Keratinocyte (primary cell): ENCODE measurements around the gene PAQR7. TPM values are rescaled to one million over a fixed set of nuclear protein-coding genes. Genes with fewer than 3 reads are reported as not detected.
A peak's percentile ranks its signal among the peaks of the same experiment; 100 is the strongest.

Experiments
- DNase-seq: peaks from one replicate; pipeline ENCODE4 v3.0.0-alpha.2; 2011; ENCODE audit warnings: low read depth, missing footprints, low spot score
- FAIRE-seq: peaks from 2 replicates; lab custom pipeline; 2011; peaks lifted over from hg19 to GRCh38; lab: Jason Lieb, UNC
- H2AFZ ChIP-seq: 2 replicates; pipeline ENCODE4 v1.6.0; 2012; ENCODE audit warnings: low read length, control low read depth, inconsistent platforms; ENCODE audit not compliant: control insufficient read depth
- H3K27ac ChIP-seq: 2 replicates; pipeline ENCODE4 v1.5.1; 2011; ENCODE audit warnings: low read length; ENCODE audit not compliant: control insufficient read depth, insufficient read depth
- H3K27me3 ChIP-seq: 3 replicates; pipeline ENCODE4 v1.6.0; 2011; ENCODE audit warnings: low read length; ENCODE audit not compliant: control insufficient read depth, insufficient read depth; ENCODE audit errors: extremely low read depth
- H3K36me3 ChIP-seq, 2 experiments: 2 replicates in 1 of 2; 3 replicates in 1 of 2; pipeline ENCODE4 v1.5.1; 2011; ENCODE audit warnings: low read length in 2 of 2, mild to moderate bottlenecking in 1 of 2; ENCODE audit not compliant: control insufficient read depth in 2 of 2, insufficient read depth in 2 of 2; ENCODE audit errors: extremely low read depth in 1 of 2
- H3K4me1 ChIP-seq: 3 replicates; pipeline ENCODE4 v1.5.1; 2011; ENCODE audit warnings: low read length; ENCODE audit not compliant: control insufficient read depth, insufficient read depth; ENCODE audit errors: extremely low read depth
- H3K4me2 ChIP-seq: 3 replicates; pipeline ENCODE4 v1.6.0; 2011; ENCODE audit warnings: low read depth, low read length; ENCODE audit not compliant: control insufficient read depth, insufficient read depth; ENCODE audit errors: extremely low read depth
- H3K4me3 ChIP-seq, 3 experiments: fragments of 200-600 bp in 1 of 3; sonication (generic) in 1 of 3; 2 replicates in 2 of 3; 3 replicates in 1 of 3; pipeline ENCODE4 v1.5.1; 2011 to 2016; ENCODE audit warnings: low read length in 3 of 3, mild to moderate bottlenecking in 3 of 3, control low read depth in 2 of 3, inconsistent platforms in 1 of 3, low read depth in 1 of 3, mixed read lengths in 1 of 3, mixed run types in 1 of 3, moderate library complexity in 1 of 3; ENCODE audit not compliant: control insufficient read depth in 2 of 3, insufficient read depth in 2 of 3; ENCODE audit errors: extremely low read depth in 1 of 3
- H3K79me2 ChIP-seq: 2 replicates; pipeline ENCODE4 v1.6.0; 2012; ENCODE audit warnings: low read length; ENCODE audit not compliant: control insufficient read depth, insufficient read depth
- H3K9ac ChIP-seq: 3 replicates; pipeline ENCODE4 v1.6.0; 2011; ENCODE audit warnings: low read length; ENCODE audit not compliant: control insufficient read depth, insufficient read depth; ENCODE audit errors: extremely low read depth
- H3K9me1 ChIP-seq: 3 replicates; pipeline ENCODE4 v1.6.0; 2011; ENCODE audit warnings: low read length; ENCODE audit not compliant: control insufficient read depth, insufficient read depth; ENCODE audit errors: extremely low read depth
- H3K9me3 ChIP-seq: 2 replicates; pipeline ENCODE4 v1.5.1; 2012; ENCODE audit warnings: low read depth, low read length; ENCODE audit not compliant: control insufficient read depth
- H4K20me1 ChIP-seq: 3 replicates; pipeline ENCODE4 v1.6.0; 2011; ENCODE audit warnings: low read length; ENCODE audit not compliant: control insufficient read depth, insufficient read depth; ENCODE audit errors: extremely low read depth
- EZH2 ChIP-seq: IDR thresholded peaks from one replicate; pipeline ENCODE4 v1.6.1; 2012; ENCODE audit warnings: inconsistent platforms, mild to moderate bottlenecking, low read length, moderate library complexity
- dilution Hi-C: fragments of 300-500 bp; cut with MboI; formaldehyde crosslinking; loops from one replicate; pipeline ENCODE4 v1.7.0; 2020; ENCODE audit warnings: low sequenced_read_pairs; ENCODE audit not compliant: extremely low pct_ligation_motif_present
- polyA plus RNA-seq, 5 experiments: library from polyadenylated mRNA; depleted of rRNA in 3 of 5; stranded (reverse) in 3 of 5; stranded (forward) in 1 of 5; unstranded in 1 of 5; fragments of >200 nt; gene quantifications; 1 replicate in 1 of 5; 2 replicates in 3 of 5; 3 replicates in 1 of 5; pipeline versions ENCODE4 v1.2.1 to v1.2.3, GENCODE V29; 2011 to 2012; ENCODE audit warnings: missing spikeins in 2 of 5, low read depth in 1 of 5, low replicate concordance in 1 of 5
- TF ChIP-seq, protein P1 (sequence below), 3 experiments: IDR thresholded peaks in 1 of 3; conservative IDR thresholded peaks in 1 of 3; optimal IDR thresholded peaks in 1 of 3; 2 replicates in 2 of 3; 3 replicates in 1 of 3; pipeline versions ENCODE3 to v1.5.1; 2011; ENCODE audit warnings: low read length in 3 of 3, mild to moderate bottlenecking in 3 of 3, moderate library complexity in 2 of 3, control low read depth in 1 of 3, inconsistent platforms in 1 of 3; ENCODE audit not compliant: insufficient read depth in 2 of 3; ENCODE audit errors: extremely low read depth in 1 of 3

Gene PAQR7
- polyA plus RNA-seq, 1 donor (not counting 4 experiments of a cell fraction or from before 2014, with no cell fraction given), result 14.5 TPM

DNA sequence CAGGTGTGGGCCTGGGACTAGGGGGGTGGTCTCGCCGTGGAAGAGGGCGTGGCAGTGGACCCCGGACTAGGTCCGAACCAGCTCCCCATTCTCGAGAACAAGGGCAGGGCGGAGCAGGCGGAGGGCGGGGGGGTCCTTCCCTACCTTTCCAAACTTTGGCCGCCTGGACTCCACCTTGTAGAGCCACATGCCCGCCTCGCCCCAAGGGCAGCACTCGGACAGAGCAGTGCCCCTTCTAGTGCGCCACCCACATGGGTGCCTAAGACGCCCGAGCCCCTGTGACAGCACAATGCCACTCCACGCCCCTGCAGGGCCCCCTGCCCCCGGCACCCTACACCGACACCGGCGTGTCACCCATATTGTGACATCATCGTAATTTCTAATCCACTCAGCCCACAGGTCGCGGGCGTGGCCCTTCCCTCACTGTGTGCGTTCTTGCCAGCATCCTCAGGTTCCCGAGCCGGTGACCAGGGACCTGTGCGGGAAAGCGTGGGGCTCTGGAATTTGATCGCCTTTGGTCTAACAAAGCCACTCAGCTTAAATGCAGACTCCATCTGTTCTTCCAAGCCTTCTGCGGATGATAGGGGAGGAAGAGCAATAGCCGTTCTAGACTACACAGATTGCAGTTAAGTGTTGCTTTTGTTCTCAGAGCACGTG lies 31.3 kb upstream of the PAQR7 start:
- Histone ChIP-seq H3K27ac (no peak overlapping the region), H3K9ac (peak overlapping the region; percentile 31), H3K9me3 (no peaks in the 10 kb centered on the region), H3K4me2 (peak overlapping the region; percentile 61), H4K20me1 (no peaks in the 10 kb centered on the region), H3K4me1 (peaks cover 12% of the 10 kb centered on the region), H3K9me1 (peaks cover 2% of the 10 kb centered on the region), H2AFZ (peak overlapping the region; percentile 49), H3K4me3 (peak overlapping the region; percentile 34 to 82 (median 64)), H3K36me3 (peaks cover 0 to 9% of the 10 kb centered on the region in 2 experiments), H3K27me3 (no peaks in the 10 kb centered on the region), H3K79me2 (peaks cover 24% of the 10 kb centered on the region)
- TF ChIP-seq EZH2, result no peak
- TF ChIP-seq, protein P1, sequence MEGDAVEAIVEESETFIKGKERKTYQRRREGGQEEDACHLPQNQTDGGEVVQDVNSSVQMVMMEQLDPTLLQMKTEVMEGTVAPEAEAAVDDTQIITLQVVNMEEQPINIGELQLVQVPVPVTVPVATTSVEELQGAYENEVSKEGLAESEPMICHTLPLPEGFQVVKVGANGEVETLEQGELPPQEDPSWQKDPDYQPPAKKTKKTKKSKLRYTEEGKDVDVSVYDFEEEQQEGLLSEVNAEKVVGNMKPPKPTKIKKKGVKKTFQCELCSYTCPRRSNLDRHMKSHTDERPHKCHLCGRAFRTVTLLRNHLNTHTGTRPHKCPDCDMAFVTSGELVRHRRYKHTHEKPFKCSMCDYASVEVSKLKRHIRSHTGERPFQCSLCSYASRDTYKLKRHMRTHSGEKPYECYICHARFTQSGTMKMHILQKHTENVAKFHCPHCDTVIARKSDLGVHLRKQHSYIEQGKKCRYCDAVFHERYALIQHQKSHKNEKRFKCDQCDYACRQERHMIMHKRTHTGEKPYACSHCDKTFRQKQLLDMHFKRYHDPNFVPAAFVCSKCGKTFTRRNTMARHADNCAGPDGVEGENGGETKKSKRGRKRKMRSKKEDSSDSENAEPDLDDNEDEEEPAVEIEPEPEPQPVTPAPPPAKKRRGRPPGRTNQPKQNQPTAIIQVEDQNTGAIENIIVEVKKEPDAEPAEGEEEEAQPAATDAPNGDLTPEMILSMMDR (optimal IDR thresholded peaks at IDR 0.05 in 1 of 3, IDR thresholded peaks at IDR 0.05 in 1 of 3, conservative IDR thresholded peaks at IDR 0.05 in 1 of 3; ENCODE audit: extremely low read depth in 1 of 3, insufficient read depth in 2 of 3, low read length in 3 of 3), result no peak
- dilution Hi-C loops, result no loop called here
- FAIRE-seq (no peak), DNase-seq (no peak)

DNA sequence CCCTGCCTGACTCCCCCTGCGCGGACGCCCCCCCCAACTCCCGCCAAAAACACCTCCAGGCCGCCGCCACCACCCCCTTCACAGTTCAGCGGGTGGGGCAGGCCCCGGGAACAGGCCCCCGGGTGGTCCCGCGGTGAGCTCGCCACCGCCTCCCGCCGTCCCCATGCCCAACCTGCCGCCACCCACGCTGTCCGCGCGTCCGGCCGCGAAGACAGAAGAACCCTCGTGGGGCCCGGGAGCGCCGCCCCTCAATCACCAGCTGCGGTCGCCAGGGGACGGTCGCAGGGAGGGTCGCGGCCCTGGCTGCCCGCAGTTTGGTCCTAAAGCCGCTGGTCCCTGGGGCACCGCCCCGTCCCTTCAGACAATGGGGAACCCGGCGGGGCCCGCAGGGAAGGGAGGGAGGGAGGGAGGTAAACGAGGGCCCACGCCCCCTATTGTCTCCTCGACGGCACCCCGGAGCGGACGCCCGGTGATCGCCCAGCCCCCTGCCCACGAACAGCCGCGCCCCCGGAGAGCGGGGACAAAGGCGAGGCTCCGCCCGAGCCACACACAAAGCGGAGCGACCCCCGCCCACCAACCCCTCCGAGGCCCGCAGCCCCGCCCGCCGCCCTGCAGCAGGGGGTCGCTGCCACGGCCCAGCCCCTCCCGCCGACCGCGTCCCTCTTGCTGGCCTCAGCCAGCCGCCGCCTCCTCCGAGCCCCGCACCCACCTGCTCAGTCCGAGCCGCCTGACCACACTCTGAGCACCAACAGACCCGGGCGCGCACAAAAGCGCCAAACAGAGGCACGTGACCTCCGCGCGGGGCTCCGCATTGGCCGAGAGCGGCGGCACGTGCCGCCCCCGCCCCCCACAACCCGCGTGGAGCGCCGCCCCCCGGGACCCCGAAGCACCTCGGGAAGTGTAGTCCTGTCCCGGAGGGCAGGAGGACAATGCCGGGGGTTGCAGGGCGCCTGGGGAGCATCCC lies 30.5 kb upstream of the PAQR7 start, which contains the start of gene STMN1:
Gene STMN1, minus strand, starts transcription at position 740 of the 964 bp plus-strand sequence. CDS start 1,743 bp downstream, outside the sequence.
- FAIRE-seq (no peak), DNase-seq (no peak)
- Histone ChIP-seq H4K20me1 (no peaks in the 10 kb centered on the region), H3K36me3 (peaks cover 1 to 17% of the 10 kb centered on the region in 2 experiments), H3K27ac (peak within 1 kb of the TSS; percentile 87), H3K9ac (peak within 1 kb of the TSS; percentile 82), H2AFZ (peak within 1 kb of the TSS; percentile 87), H3K27me3 (no peaks in the 10 kb centered on the region), H3K9me3 (no peaks in the 10 kb centered on the region), H3K4me2 (peak within 1 kb of the TSS; percentile 93), H3K4me3 (peak within 1 kb of the TSS; percentile 64 to 97 (median 93)), H3K9me1 (peaks cover 2% of the 10 kb centered on the region), H3K79me2 (peaks cover 24% of the 10 kb centered on the region), H3K4me1 (peaks cover 10% of the 10 kb centered on the region)
- dilution Hi-C loops, result no loop called here
- no peak for TF ChIP-seq EZH2
- TF ChIP-seq, protein P1 (optimal IDR thresholded peaks at IDR 0.05 in 1 of 3, IDR thresholded peaks at IDR 0.05 in 1 of 3, conservative IDR thresholded peaks at IDR 0.05 in 1 of 3; ENCODE audit: extremely low read depth in 1 of 3, insufficient read depth in 2 of 3, low read length in 3 of 3), result peak in 2 of 3 experiments; percentile 2 to 6
